ENCODE data around the gene CNN1. TPM values are rescaled to one million over a fixed set of nuclear protein-coding genes. Genes with fewer than 3 reads are reported as not detected.

The CNN1 gene
- total and polyA plus RNA-seq, 2 of the 13 experiments (the other 11 are each of a cell fraction or from before 2014, with no cell fraction given), result 0.70 to 1.1 TPM

GRCh38 chr19:11555246-11555645 lies 16.6 kb downstream of the CNN1 start:
- ChIA-PET POLR2A (no interaction called here), CTCF (ENCODE audit: low intra/inter-chr PET ratio, low total read pairs) (no interaction called here)
- Histone ChIP-seq H3K79me2 (ENCODE audit: insufficient read depth, low read length) (peaks cover 32% of the 10 kb centered on the region), H3K36me3 (replicated peaks in 1 of 2; ENCODE audit: control insufficient read depth in 1 of 2, insufficient read depth in 2 of 2, low read length in 2 of 2) (peaks cover 5 to 15% of the 10 kb centered on the region in 2 experiments; a peak in 4 of 5 replicates), H3K4me1 (ENCODE audit: insufficient read depth, low read length) (peaks cover 23% of the 10 kb centered on the region), H3K9me3 (ENCODE audit: low read length) (no peaks in the 10 kb centered on the region), H2AFZ (ENCODE audit: low read length) (no peak overlapping the region), H3K4me3 (replicated peaks in 1 of 3; ENCODE audit: insufficient read depth in 1 of 3, low read depth in 2 of 3, low read length in 3 of 3) (no peak overlapping the region), H3K9ac (ENCODE audit: insufficient read depth, low read depth, low read length) (no peak overlapping the region), H3K27me3 (ENCODE audit: control insufficient read depth in 1 of 2, insufficient read depth in 2 of 2, low read length in 2 of 2) (no peaks in the 10 kb centered on the region), H3K4me2 (ENCODE audit: low read depth, low read length) (no peak overlapping the region), H3K27ac (ENCODE audit: extremely low read length, insufficient read depth, low read length) (no peak overlapping the region), H4K20me1 (ENCODE audit: insufficient read depth, low read length) (no peaks in the 10 kb centered on the region)
- no peak for TF ChIP-seq RARA (CRISPR knock-in tag; IDR thresholded peaks at IDR 0.05)
- TF ChIP-seq PTBP1 (IDR thresholded peaks at IDR 0.05; ENCODE audit: low read depth, low read length, poor library complexity, severe bottlenecking), result no peak
- no peak for TF ChIP-seq ZNF235 (CRISPR knock-in tag; IDR thresholded peaks at IDR 0.05; ENCODE audit: borderline replicate concordance)
- TF ChIP-seq NFE2L1 (CRISPR knock-in tag; IDR thresholded peaks at IDR 0.05; ENCODE audit: borderline replicate concordance), result no peak
- no peak for TF ChIP-seq ZNF615 (CRISPR knock-in tag; IDR thresholded peaks at IDR 0.05; ENCODE audit: borderline replicate concordance)
- TF ChIP-seq HNRNPH1 (optimal IDR thresholded peaks at IDR 0.05; ENCODE audit: low read depth, low read length), result no peak
- TF ChIP-seq SIX1 (CRISPR knock-in tag; IDR thresholded peaks at IDR 0.05; ENCODE audit: borderline replicate concordance), result no peak
- no peak for TF ChIP-seq TFDP1 (CRISPR knock-in tag; IDR thresholded peaks at IDR 0.05; ENCODE audit: borderline replicate concordance)
- TF ChIP-seq RFX3 (CRISPR knock-in tag; IDR thresholded peaks at IDR 0.05), result no peak
- TF ChIP-seq, protein P1, sequence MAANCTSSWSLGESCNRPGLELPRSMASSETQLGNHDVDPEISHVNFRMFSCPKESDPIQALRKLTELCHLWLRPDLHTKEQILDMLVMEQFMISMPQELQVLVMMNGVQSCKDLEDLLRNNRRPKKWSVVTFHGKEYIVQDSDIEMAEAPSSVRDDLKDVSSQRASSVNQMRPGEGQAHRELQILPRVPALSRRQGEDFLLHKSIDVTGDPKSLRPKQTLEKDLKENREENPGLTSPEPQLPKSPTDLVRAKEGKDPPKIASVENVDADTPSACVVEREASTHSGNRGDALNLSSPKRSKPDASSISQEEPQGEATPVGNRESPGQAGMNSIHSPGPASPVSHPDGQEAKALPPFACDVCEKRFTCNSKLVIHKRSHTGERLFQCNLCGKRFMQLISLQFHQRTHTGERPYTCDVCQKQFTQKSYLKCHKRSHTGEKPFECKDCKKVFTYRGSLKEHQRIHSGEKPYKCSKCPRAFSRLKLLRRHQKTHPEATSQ (CRISPR knock-in tag; IDR thresholded peaks at IDR 0.05; ENCODE audit: borderline replicate concordance), result no peak
- TF ChIP-seq PLSCR1 (CRISPR knock-in tag; IDR thresholded peaks at IDR 0.05; ENCODE audit: borderline replicate concordance), result no peak
- no peak for TF ChIP-seq ZBTB26 (CRISPR knock-in tag; IDR thresholded peaks at IDR 0.05; ENCODE audit: borderline replicate concordance)
- TF ChIP-seq SPEN (CRISPR knock-in tag; IDR thresholded peaks at IDR 0.05; ENCODE audit: low read depth), result no peak
- TF ChIP-seq, protein P2, sequence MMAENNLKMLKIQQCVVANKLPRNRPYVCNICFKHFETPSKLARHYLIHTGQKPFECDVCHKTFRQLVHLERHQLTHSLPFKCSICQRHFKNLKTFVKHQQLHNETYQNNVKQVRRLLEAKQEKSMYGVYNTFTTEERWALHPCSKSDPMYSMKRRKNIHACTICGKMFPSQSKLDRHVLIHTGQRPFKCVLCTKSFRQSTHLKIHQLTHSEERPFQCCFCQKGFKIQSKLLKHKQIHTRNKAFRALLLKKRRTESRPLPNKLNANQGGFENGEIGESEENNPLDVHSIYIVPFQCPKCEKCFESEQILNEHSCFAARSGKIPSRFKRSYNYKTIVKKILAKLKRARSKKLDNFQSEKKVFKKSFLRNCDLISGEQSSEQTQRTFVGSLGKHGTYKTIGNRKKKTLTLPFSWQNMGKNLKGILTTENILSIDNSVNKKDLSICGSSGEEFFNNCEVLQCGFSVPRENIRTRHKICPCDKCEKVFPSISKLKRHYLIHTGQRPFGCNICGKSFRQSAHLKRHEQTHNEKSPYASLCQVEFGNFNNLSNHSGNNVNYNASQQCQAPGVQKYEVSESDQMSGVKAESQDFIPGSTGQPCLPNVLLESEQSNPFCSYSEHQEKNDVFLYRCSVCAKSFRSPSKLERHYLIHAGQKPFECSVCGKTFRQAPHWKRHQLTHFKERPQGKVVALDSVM (CRISPR knock-in tag; IDR thresholded peaks at IDR 0.05), result no peak
- TF ChIP-seq ZFP37 (CRISPR knock-in tag; IDR thresholded peaks at IDR 0.05; ENCODE audit: borderline replicate concordance), result no peak
- TF ChIP-seq NPAS2 (CRISPR knock-in tag; IDR thresholded peaks at IDR 0.05; ENCODE audit: borderline replicate concordance), result no peak
- DNase-seq (ENCODE audit: low spot score) (no peak), FAIRE-seq (no peak), ATAC-seq (no peak)
- WGBS (ENCODE audit: low lambda C conversion rate), result 98% methylated on average over 6 of the region's 6 CpGs
- no TSS peak for BruUV-seq (replicated peaks)
- in situ Hi-C loops (cut with HindIII; ENCODE audit: extremely low pct_ligation_motif_present, low pct_unique_long_range_greater_than_20kb) (no loop called here), intact Hi-C loops (cut with micrococcal nuclease; ENCODE audit: unreplicated experiment) (no loop called here)

Measured in HepG2 (cell line).